Fibroblast of the aortic adventitia (primary cell): Measurements from ENCODE around the gene SORBS2. TPM values are rescaled to one million over a fixed set of nuclear protein-coding genes. Genes with fewer than 3 reads are reported as not detected.

Source experiments
- DNase-seq: peaks from one replicate; pipeline ENCODE4 v3.0.0-alpha.2; 2010; ENCODE audit warnings: low read depth
- H3K4me3 ChIP-seq: 2 replicates; pipeline ENCODE4 v1.5.1; 2011; ENCODE audit warnings: low read depth, mild to moderate bottlenecking, control low read depth, low read length, moderate library complexity
- CTCF ChIP-seq: IDR thresholded peaks from 2 replicates; pipeline ENCODE4 v1.5.1; 2011; ENCODE audit warnings: mild to moderate bottlenecking, low read length, control low read depth, inconsistent platforms; ENCODE audit not compliant: insufficient read depth
- total RNA-seq: library from RNA; depleted of rRNA; stranded (reverse); fragments of >200 nt; gene quantifications from 2 replicates; pipeline ENCODE4 v1.2.3, GENCODE V29; 2012; ENCODE audit warnings: low replicate concordance

SORBS2 gene
- total RNA-seq, 1 donor = 2.8 TPM

GRCh38 chr4:185554365-185555126 lies 257.4 kb downstream of the SORBS2 start:
- DNase-seq = no peak
- H3K4me3 ChIP-seq = no peak overlapping the region
- no peak for TF ChIP-seq CTCF

GRCh38 chr4:185552254-185552653 lies 259.7 kb downstream of the SORBS2 start:
- DNase-seq = no peak
- no peak overlapping the region for H3K4me3 ChIP-seq
- no peak for TF ChIP-seq CTCF

- TF ChIP-seq CTCF = no peak
- DNase-seq = no peak
These were observed 261.1 kb downstream of the SORBS2 start for GRCh38 chr4:185550933-185551332.

GRCh38 chr4:185549095-185549639 lies 262.8 kb downstream of the SORBS2 start:
- DNase-seq = no peak
- no peak overlapping the region for H3K4me3 ChIP-seq
- no peak for TF ChIP-seq CTCF

More at GRCh38 chr4:185550933-185551332, 261.1 kb downstream of the SORBS2 start:
- H3K4me3 ChIP-seq = no peak overlapping the region

- no peak for TF ChIP-seq CTCF
- DNase-seq = no peak
- no peak overlapping the region for H3K4me3 ChIP-seq
These were observed 263.4 kb downstream of the SORBS2 start for GRCh38 chr4:185548587-185548986.

GRCh38 chr4:185546335-185546734 lies 265.7 kb downstream of the SORBS2 start:
- no peak overlapping the region for H3K4me3 ChIP-seq
- DNase-seq = no peak
- TF ChIP-seq CTCF = no peak
